T-helper 1 cell (primary cell): Measurements from ENCODE around the gene SLC9B1.
"Not testable (repeated sequence)": the region's sequence is repeated elsewhere in the genome, so short reads cannot be mapped to it uniquely, and the experiment has no call there.

ENCODE experiments used
- DNase-seq, 5 donors: peaks; one replicate each; pipeline ENCODE4 v3.0.0-alpha.2; 2012 to 2020

SLC9B1 gene

DNA sequence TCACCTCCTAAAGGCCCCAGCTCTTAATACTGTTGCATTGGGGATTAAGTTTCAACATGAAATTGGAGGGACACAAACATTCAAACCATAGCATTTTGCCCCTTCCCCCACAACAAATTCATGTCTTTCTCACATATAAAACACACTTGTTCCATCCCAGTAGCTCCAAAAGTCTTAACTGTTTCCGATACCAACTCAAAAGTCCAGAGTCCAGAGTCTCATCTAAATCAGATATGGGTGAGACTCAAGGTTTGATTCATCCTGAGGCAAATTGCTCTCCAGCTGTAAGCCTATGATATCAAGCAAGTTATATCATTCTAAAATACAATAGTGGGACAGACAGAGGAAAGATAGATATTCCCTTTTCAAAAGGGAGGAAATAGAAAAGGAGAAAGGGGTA, 8.7 kb downstream of the SLC9B1 start:
- no peak for DNase-seq

DNA sequence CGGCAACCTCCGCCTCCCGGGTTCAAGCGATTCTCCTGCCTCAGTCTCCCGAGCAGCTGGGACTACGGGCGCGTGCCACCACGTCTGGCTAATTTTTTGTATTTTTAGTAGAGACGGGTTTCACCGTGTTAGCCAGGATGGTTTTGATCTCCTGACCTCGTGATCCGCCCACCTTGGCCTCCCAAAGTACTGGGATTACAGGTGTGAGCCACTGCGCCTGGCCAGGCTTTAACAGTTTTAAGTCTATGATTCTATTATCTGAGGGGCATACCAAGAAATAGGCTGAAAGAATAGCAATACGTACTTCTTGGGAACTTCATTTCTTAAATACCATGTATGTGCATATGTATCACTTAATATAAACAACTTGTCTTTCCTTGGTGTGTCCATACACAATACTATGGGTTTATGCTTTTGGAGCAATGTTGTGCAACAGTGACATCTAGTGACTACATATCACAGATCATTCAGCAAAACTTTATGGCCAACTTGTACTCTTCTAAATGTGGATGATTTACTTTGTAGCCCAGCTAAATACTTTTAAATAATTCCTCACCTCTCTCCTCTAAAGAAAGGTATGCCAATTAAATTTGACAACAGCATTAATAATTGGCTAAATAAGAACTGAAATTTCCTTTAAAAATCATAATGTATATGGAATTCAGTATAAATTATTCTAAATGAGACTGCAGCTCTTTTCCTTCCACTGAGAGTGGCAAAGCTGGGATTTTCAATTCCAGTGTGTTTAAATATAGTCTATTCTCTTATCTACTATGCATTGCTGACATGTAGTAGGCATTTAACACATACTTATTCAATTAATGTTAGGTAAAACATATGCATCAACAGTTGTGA, 10.4 kb downstream of the SLC9B1 start:
- DNase-seq: peak in 2 of 5 donors; percentile 34 to 71

DNA sequence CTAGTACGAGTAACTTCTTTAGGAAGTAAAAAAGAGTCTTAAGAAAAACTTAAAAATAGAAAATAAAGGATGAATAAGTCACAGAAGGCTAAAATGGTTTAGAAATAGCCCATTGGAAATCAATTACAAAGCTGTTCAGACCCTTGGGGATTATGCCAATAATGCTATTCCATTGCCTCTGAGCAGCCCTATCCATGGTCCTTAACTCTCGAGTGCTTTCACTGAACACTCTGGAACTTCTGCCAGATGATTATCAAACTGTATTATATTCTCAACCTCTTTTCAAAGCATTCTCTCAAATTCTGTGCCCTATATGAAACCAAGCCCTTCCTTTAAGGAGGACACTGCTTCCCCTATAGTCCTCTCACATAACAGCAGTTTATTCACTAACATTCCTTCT, 17.0 kb downstream of the SLC9B1 start:
- no peak for DNase-seq

DNA sequence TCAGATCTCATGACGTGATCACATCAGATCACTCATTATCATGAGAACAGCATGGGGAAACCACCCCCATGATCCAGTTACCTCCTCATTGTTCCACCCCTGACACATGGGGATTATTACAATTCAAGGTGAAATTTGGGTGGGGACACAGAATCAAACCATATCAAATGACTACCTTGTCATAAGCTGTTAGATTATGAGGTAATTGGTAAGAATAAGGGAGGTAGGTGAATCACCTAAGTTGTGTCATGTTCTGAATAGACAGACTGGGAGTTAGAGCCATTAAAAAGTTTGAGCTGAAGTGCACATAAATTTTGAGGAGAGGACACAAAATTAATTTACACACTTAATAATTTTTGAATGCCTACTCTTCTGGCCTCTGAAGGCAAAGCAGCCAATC, 24.7 kb downstream of the SLC9B1 start:
- no peak for DNase-seq

GRCh38 chr4:102993985-102994384, 25.5 kb downstream of the SLC9B1 start:
- DNase-seq: not testable (repeated sequence)

- peak in 1 of 5 donors; percentile 30 for DNase-seq
Measured at GRCh38 chr4:102988429-102989020, 31.0 kb downstream of the SLC9B1 start.

DNA sequence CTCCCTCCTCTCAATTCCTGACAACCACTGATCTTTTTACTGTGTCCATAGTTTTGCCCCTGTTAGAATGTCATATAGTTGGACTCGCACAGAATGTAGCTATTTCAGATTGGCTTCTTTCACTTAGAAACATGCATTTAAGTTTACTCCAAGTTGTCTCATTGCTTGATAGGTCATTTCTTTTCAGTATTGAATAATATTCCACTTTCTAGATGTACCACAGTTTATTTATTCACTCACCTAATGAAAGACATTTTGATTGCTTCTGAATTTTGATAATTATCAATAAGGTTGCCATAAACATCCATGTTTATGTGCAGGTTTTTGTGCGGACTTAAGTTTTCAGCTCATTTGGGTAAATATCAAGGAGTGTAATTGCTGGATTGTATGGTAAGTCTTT, 38.5 kb downstream of the SLC9B1 start:
- DNase-seq: no peak

DNA sequence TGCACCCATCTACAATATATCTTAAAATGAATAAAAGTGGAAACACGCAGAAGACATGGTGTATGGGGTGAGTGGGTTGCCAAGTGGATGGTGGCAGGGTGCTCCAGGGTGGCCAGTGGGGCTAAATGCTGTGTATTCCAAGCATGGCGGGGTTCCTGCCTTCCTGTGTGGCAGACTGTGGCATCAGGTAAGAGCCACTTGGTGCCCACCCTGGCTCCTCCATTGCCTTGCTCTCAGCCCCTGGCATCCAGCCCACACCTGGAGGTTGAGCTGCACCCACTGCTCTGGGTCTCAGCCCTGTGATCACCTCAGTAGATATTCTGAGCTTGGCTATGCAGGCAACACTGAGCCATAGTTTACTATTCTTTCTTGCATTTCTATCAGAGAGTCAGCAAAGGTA, 57.7 kb downstream of the SLC9B1 start:
- not testable (repeated sequence) for DNase-seq

- DNase-seq: no peak
Measured at GRCh38 chr4:102959496-102959895, 60.0 kb downstream of the SLC9B1 start.

GRCh38 chr4:102945066-102945465, 74.4 kb downstream of the SLC9B1 start:
- no peak for DNase-seq

- not testable (repeated sequence) for DNase-seq
Measured at GRCh38 chr4:102938063-102938462, 81.4 kb downstream of the SLC9B1 start.

- no peak for DNase-seq
Measured at GRCh38 chr4:102935716-102936115, 83.8 kb downstream of the SLC9B1 start.

- not testable (repeated sequence) for DNase-seq
Measured at GRCh38 chr4:102919697-102920096, 99.8 kb downstream of the SLC9B1 start.

- no peak for DNase-seq
Measured at GRCh38 chr4:102918859-102919258, 100.6 kb downstream of the SLC9B1 start.

- no peak for DNase-seq
Measured at GRCh38 chr4:102901804-102902203, 117.7 kb downstream of the SLC9B1 start.

GRCh38 chr4:102897610-102898009, 121.9 kb downstream of the SLC9B1 start:
- not testable (repeated sequence) for DNase-seq

DNA sequence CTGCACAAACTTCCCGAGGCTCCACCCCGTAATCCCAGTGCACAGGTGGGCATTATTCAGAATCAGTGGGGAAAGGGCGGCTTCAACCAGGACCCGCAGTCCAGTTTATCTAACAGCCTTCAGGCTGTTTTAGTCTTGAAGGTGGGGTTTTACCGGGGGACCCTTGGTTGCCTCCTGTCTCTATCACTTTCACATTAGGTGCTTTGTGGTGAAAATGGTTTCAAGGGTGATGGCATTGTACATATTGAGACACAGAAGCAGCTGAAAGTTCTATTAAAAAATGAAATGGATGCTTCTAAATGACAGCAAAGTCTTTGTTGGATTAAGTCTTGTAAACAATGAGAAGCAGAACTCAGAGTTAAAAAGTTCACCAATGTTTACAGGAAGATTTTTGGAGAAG, 123.0 kb downstream of the SLC9B1 start:
- not testable (repeated sequence) for DNase-seq

DNA sequence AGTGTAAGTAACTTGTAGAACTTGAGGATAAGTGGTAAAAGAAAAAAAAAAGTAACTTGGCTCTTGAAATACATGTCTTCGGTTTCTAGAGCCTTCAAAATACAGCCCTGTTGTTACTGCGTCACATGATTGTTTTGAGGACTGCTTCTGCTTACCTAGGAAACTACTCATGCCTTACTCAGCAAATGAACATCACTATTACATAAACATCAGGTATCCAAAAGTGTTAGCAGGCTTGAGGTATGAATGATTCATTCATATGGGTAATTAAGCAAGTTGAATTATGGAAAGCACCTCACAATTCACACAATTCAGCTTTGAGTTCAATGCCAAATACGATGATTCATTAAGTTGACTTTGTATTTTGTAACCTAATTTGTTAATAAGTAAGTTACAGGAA, 129.6 kb downstream of the SLC9B1 start:
- DNase-seq: not testable (repeated sequence)

- DNase-seq: not testable (repeated sequence)
Measured at GRCh38 chr4:102888570-102888969, 130.9 kb downstream of the SLC9B1 start.

DNA sequence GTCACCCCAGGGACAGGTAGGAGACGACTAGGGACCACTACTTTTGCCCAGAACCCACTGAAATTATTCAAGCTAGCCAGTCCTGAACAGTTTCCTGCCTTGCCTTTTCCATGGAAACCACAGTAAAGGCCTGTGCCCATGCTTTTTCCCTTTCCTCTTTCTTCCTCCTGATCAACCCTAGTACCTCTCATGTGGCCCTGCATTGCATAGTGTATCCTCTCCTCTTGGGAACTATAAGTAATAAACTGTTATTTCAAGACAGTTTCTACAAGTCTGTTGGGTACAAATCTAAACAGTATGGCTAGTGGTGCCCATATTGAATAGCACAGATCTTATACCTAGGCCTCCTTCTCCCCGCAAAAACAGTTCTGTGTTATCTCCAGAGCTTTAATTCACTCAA, 136.2 kb downstream of the SLC9B1 start:
- DNase-seq: no peak

- no peak for DNase-seq
Measured at GRCh38 chr4:102881343-102881742, 138.2 kb downstream of the SLC9B1 start.

DNA sequence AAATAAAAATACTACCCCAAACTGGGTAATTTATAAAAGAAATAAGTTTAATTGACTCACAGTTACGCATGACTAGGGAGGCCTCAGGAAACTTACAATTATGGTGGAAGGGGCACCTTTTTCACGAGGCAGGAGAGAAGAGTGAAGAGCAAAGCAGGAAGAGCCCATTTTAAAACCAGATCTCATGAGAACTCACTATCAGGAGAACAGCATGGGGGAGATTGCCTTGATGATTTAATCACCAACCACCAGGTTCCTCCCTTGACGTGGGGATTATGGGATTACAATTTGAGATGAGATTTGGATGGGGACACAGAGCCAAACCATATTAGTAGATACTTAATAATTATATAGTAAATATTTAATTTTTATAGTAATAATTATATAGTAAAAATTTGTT, 140.6 kb downstream of the SLC9B1 start:
- no peak for DNase-seq

- not testable (repeated sequence) for DNase-seq
Measured at GRCh38 chr4:102878349-102878748, 141.2 kb downstream of the SLC9B1 start.

DNA sequence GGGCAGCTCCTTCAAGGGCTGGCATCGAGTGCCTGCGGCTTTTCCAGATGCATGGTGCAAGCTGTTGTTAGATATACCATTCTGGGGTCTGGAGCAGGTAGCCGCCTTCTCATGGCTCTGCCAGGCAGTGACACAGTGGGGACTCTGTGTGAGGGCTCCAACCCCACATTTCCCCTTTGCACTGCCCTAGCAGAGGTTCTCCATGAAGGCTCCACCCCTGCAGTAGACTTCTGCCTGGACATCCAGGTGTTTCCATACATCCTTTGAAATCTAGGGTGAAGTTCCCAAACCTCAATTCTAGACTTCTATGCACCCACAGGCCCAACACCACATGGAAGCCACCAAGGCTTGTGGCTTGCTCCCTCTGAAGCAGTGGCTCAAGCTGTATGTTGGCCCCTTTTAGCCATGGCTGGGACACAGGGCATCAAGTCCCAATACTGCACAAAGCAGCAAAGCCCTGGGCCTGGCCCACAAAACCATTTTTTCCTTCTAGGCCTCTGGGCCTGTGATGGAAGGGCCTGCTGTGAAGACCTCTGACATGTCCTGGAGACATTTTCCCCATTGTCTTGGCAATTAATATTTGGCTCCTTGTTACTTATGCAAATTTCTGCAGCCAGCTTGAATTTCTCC, 141.9 kb downstream of the SLC9B1 start:
- not testable (repeated sequence) for DNase-seq
